Activated T-cell treated with anti-CD3 and anti-CD28 coated beads for 48 hours (primary cell): ENCODE results near the gene U2AF1.
"Not testable (repeated sequence)": the region's sequence is repeated elsewhere in the genome, so short reads cannot be mapped to it uniquely, and the experiment has no call there.

Experiments used
- DNase-seq: peaks from one replicate; pipeline ENCODE4 v3.0.0-alpha.2; 2020; ENCODE audit warnings: low read depth

U2AF1 gene

GRCh38 chr21:43106965-43107793, at the start of gene U2AF1:
U2AF1 (minus strand) TSS chr21:43107570; CDS start chr21:43107494, 76 bp downstream.
- peak; percentile 76 for DNase-seq

GRCh38 chr21:43153601-43154000, 46.2 kb upstream of the U2AF1 start:
- not testable (repeated sequence) for DNase-seq

GRCh38 chr21:43149344-43149743, 42.0 kb upstream of the U2AF1 start:
- DNase-seq = not testable (repeated sequence)

GRCh38 chr21:43147999-43148398, 40.6 kb upstream of the U2AF1 start:
- not testable (repeated sequence) for DNase-seq

- DNase-seq = not testable (repeated sequence)
These were observed 39.3 kb upstream of the U2AF1 start for GRCh38 chr21:43146637-43147036.

- DNase-seq = not testable (repeated sequence)
These were observed 34.0 kb upstream of the U2AF1 start for GRCh38 chr21:43141407-43141806.

GRCh38 chr21:43138944-43139343, 31.6 kb upstream of the U2AF1 start:
- DNase-seq = not testable (repeated sequence)

- DNase-seq = not testable (repeated sequence)
These were observed 27.1 kb upstream of the U2AF1 start for GRCh38 chr21:43134520-43134919.

GRCh38 chr21:43130094-43130493, 22.7 kb upstream of the U2AF1 start:
- not testable (repeated sequence) for DNase-seq

- not testable (repeated sequence) for DNase-seq
These were observed 8.6 kb upstream of the U2AF1 start for GRCh38 chr21:43115956-43116355.

GRCh38 chr21:43114483-43114882, 7.1 kb upstream of the U2AF1 start:
- not testable (repeated sequence) for DNase-seq

- not testable (repeated sequence) for DNase-seq
These were observed 1.6 kb upstream of the U2AF1 start for GRCh38 chr21:43109006-43109405.

- DNase-seq = not testable (repeated sequence)
These were observed 807 bp upstream of the U2AF1 start for GRCh38 chr21:43108177-43108576.

GRCh38 chr21:43107794-43108137, 396 bp upstream of the U2AF1 start:
- DNase-seq = not testable (repeated sequence)

- DNase-seq = not testable (repeated sequence)
These were observed 2.7 kb downstream of the U2AF1 start for GRCh38 chr21:43104642-43105041.

- not testable (repeated sequence) for DNase-seq
These were observed 5.1 kb downstream of the U2AF1 start for GRCh38 chr21:43102281-43102680.

- not testable (repeated sequence) for DNase-seq
These were observed 5.7 kb downstream of the U2AF1 start for GRCh38 chr21:43101676-43102075.

- DNase-seq = not testable (repeated sequence)
These were observed 6.4 kb downstream of the U2AF1 start for GRCh38 chr21:43101000-43101399.

GRCh38 chr21:43091979-43092614, 15.3 kb downstream of the U2AF1 start:
- not testable (repeated sequence) for DNase-seq

GRCh38 chr21:43090947-43091346, 16.4 kb downstream of the U2AF1 start:
- not testable (repeated sequence) for DNase-seq

- not testable (repeated sequence) for DNase-seq
These were observed 17.9 kb downstream of the U2AF1 start for GRCh38 chr21:43089463-43089862.

- DNase-seq = not testable (repeated sequence)
These were observed 24.6 kb downstream of the U2AF1 start for GRCh38 chr21:43082587-43083300.
